SK-N-SH treated with all-trans-retinoic acid at 6 μM for 48 hours (cell line): ENCODE results near the gene RAET1E.

ENCODE experiments used
- PPARA ChIP-seq: fragments of 250-450 bp; sonication (Bioruptor Pico); IDR thresholded peaks from 2 replicates; pipeline ENCODE4 v1.5.0; 2020; ENCODE audit warnings: mild to moderate bottlenecking, borderline replicate concordance
- ZFP30 ChIP-seq: fragments of 450-650 bp; formaldehyde crosslinking; IDR thresholded peaks from 2 replicates; pipeline ENCODE4 v1.5.0; 2022; ENCODE audit warnings: mild to moderate bottlenecking, moderate library complexity
- ZNF70 ChIP-seq: fragments of 450-650 bp; formaldehyde crosslinking; IDR thresholded peaks from 2 replicates; pipeline ENCODE4 v1.5.0; 2020; ENCODE audit warnings: mild to moderate bottlenecking, moderate library complexity
- TF ChIP-seq, protein P1 (sequence below): fragments of 250-450 bp; sonication (Bioruptor Pico); IDR thresholded peaks from 2 replicates; pipeline ENCODE4 v1.8.0; 2020; ENCODE audit warnings: mild to moderate bottlenecking, moderate library complexity, borderline replicate concordance

DNA sequence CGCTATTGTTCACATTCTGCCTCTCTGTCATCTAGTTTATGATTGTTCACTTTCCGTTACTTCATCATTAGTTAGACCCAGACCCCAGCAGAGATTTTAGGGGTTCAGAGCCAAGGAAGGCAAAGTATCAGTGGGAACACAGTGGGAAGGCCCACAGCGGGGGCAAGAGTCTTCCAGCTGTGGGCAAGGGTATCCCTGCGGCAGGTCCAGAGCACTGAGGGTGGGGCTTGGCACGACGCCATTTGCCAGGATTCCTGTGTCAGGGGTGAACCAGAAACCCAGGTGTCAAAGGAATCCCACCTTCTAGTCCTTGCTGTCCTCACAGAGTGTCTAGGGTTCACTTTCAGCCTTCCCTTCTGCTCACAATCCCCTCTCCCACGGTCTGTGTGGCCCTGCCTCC, 13.3 kb downstream of the RAET1E start:
- TF ChIP-seq ZNF70 (CRISPR knock-in tag) (no peak), PPARA (CRISPR knock-in tag) (no peak), ZFP30 (CRISPR knock-in tag) (no peak)
- TF ChIP-seq, protein P1, sequence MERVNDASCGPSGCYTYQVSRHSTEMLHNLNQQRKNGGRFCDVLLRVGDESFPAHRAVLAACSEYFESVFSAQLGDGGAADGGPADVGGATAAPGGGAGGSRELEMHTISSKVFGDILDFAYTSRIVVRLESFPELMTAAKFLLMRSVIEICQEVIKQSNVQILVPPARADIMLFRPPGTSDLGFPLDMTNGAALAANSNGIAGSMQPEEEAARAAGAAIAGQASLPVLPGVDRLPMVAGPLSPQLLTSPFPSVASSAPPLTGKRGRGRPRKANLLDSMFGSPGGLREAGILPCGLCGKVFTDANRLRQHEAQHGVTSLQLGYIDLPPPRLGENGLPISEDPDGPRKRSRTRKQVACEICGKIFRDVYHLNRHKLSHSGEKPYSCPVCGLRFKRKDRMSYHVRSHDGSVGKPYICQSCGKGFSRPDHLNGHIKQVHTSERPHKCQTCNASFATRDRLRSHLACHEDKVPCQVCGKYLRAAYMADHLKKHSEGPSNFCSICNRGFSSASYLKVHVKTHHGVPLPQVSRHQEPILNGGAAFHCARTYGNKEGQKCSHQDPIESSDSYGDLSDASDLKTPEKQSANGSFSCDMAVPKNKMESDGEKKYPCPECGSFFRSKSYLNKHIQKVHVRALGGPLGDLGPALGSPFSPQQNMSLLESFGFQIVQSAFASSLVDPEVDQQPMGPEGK (CRISPR knock-in tag) = no peak
